B cell (primary cell): ENCODE data around the gene C16orf86.

Experiments
- EZH2 ChIP-seq: IDR thresholded peaks from 2 replicates; pipeline ENCODE4 v1.6.1; 2012; ENCODE audit warnings: borderline replicate concordance, low read depth, mild to moderate bottlenecking, moderate library complexity, low read length; ENCODE audit not compliant: insufficient read depth, poor library complexity, severe bottlenecking
- TF ChIP-seq, protein P1 (sequence below): fragments of 200-600 bp; IDR thresholded peaks from one replicate; pipeline ENCODE4 v1.8.0; 2022; ENCODE audit warnings: antibody characterized with exemption, mild to moderate bottlenecking

DNA sequence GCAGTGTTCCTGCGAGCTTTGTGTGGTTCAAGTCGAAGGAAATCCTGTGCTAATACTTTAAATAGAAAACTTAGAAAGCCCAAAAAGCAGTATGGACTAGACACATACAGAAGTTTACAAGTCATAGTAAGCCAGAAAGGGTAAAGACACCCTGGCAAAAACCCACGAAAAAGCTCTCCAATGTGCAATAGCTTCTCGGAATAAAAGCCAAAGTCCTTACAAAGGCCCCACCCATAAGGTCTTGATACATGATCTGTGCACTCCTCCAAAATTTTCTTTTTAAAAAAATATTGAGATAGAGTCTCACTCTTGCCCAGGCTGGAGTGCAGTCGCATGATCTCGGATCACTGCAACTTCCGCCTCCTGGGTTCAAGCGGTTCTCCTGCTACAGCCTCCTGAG is 10.3 kb downstream of the C16orf86 start:
- TF ChIP-seq, protein P1, sequence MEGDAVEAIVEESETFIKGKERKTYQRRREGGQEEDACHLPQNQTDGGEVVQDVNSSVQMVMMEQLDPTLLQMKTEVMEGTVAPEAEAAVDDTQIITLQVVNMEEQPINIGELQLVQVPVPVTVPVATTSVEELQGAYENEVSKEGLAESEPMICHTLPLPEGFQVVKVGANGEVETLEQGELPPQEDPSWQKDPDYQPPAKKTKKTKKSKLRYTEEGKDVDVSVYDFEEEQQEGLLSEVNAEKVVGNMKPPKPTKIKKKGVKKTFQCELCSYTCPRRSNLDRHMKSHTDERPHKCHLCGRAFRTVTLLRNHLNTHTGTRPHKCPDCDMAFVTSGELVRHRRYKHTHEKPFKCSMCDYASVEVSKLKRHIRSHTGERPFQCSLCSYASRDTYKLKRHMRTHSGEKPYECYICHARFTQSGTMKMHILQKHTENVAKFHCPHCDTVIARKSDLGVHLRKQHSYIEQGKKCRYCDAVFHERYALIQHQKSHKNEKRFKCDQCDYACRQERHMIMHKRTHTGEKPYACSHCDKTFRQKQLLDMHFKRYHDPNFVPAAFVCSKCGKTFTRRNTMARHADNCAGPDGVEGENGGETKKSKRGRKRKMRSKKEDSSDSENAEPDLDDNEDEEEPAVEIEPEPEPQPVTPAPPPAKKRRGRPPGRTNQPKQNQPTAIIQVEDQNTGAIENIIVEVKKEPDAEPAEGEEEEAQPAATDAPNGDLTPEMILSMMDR, result no peak
- TF ChIP-seq EZH2, result no peak
